Neuronal stem cell (in vitro differentiated cells): ENCODE data around the gene TM7SF2.

Experiments used
- DNase-seq: peaks from one replicate; pipeline ENCODE4 v3.0.0-alpha.2; 2013; ENCODE audit warnings: low spot score
- H2AFZ ChIP-seq: one replicate; pipeline ENCODE4 v1.6.1; 2013; ENCODE audit warnings: mild to moderate bottlenecking, low read length, inconsistent platforms
- H2AK5ac ChIP-seq: 2 replicates; pipeline ENCODE4 v1.6.1; 2013; ENCODE audit warnings: low read depth, mild to moderate bottlenecking, inconsistent platforms, low read length, moderate library complexity, mixed read lengths
- H2BK120ac ChIP-seq: 2 replicates; pipeline ENCODE4 v1.6.1; 2013; ENCODE audit warnings: low read depth, mild to moderate bottlenecking, inconsistent platforms, low read length, moderate library complexity, mixed read lengths
- H2BK12ac ChIP-seq: one replicate; pipeline ENCODE4 v1.6.1; 2013; ENCODE audit warnings: low read length, inconsistent platforms
- H2BK15ac ChIP-seq: 2 replicates; pipeline ENCODE4 v1.6.1; 2013; ENCODE audit warnings: mild to moderate bottlenecking, low read length, inconsistent platforms, mixed read lengths
- H2BK5ac ChIP-seq: one replicate; pipeline ENCODE4 v1.6.1; 2013; ENCODE audit warnings: inconsistent platforms, mild to moderate bottlenecking, low read length, moderate library complexity
- H3K14ac ChIP-seq: one replicate; pipeline ENCODE4 v1.6.1; 2013; ENCODE audit warnings: low read length, inconsistent platforms
- H3K18ac ChIP-seq: 2 replicates; pipeline ENCODE4 v1.6.1; 2013; ENCODE audit warnings: low read length, inconsistent platforms
- H3K23ac ChIP-seq: 2 replicates; pipeline ENCODE4 v1.6.1; 2013; ENCODE audit warnings: low read depth, mild to moderate bottlenecking, mixed read lengths, low read length, inconsistent platforms; ENCODE audit not compliant: poor library complexity
- H3K27ac ChIP-seq: replicated peaks from 3 replicates; pipeline ENCODE4 v1.5.1; 2013; ENCODE audit warnings: low read length, inconsistent platforms
- H3K27me3 ChIP-seq, 3 experiments: 2 replicates each; pipeline ENCODE4 v1.6.1; 2013; ENCODE audit warnings: low read length in 3 of 3, mild to moderate bottlenecking in 2 of 3, inconsistent platforms in 1 of 3, low read depth in 1 of 3, mixed read lengths in 1 of 3, moderate library complexity in 1 of 3; ENCODE audit not compliant: control insufficient read depth in 3 of 3, insufficient read depth in 3 of 3
- H3K36me3 ChIP-seq, 2 donors: replicated peaks in 1 of 2; 2 replicates each; pipeline ENCODE4 v1.6.1; 2013; ENCODE audit warnings: low read length in 2 of 2; ENCODE audit not compliant: control insufficient read depth in 2 of 2, insufficient read depth in 2 of 2
- H3K4ac ChIP-seq: 2 replicates; pipeline ENCODE4 v1.6.1; 2013; ENCODE audit warnings: inconsistent platforms, mild to moderate bottlenecking, low read length, moderate library complexity
- H3K4me1 ChIP-seq, 2 donors: 1 replicate in 1 of 2; 2 replicates in 1 of 2; pipeline ENCODE4 v1.6.1; 2013; ENCODE audit warnings: low read length in 2 of 2, low read depth in 1 of 2; ENCODE audit not compliant: control insufficient read depth in 2 of 2, insufficient read depth in 1 of 2
- H3K4me2 ChIP-seq: one replicate; pipeline ENCODE4 v1.6.1; 2013; ENCODE audit warnings: mild to moderate bottlenecking, low read length, inconsistent platforms; ENCODE audit not compliant: insufficient read depth, poor library complexity, severe bottlenecking
- H3K4me3 ChIP-seq, 2 donors: 2 replicates each; pipeline ENCODE4 v1.5.1; 2013; ENCODE audit warnings: low read length in 2 of 2, mild to moderate bottlenecking in 2 of 2, inconsistent platforms in 1 of 2, moderate library complexity in 1 of 2
- H3K79me1 ChIP-seq: one replicate; pipeline ENCODE4 v1.6.1; 2013; ENCODE audit warnings: low read depth, mild to moderate bottlenecking, inconsistent platforms, low read length, moderate library complexity
- H3K9ac ChIP-seq: one replicate; pipeline ENCODE4 v1.6.1; 2013; ENCODE audit warnings: mild to moderate bottlenecking, low read depth, low read length, inconsistent platforms; ENCODE audit not compliant: poor library complexity
- H3K9me3 ChIP-seq, 2 donors: replicated peaks in 1 of 2; 2 replicates each; pipeline versions ENCODE3 to v1.6.1; 2013; ENCODE audit warnings: low read length in 2 of 2, mild to moderate bottlenecking in 2 of 2, inconsistent platforms in 1 of 2, low read depth in 1 of 2, mixed read lengths in 1 of 2, moderate library complexity in 1 of 2; ENCODE audit not compliant: control insufficient read depth in 2 of 2, insufficient read depth in 1 of 2
- H4K8ac ChIP-seq: one replicate; pipeline ENCODE4 v1.6.1; 2013; ENCODE audit warnings: low read depth, mild to moderate bottlenecking, inconsistent platforms, low read length, moderate library complexity
- H4K91ac ChIP-seq: one replicate; pipeline ENCODE4 v1.6.1; 2013; ENCODE audit warnings: low read length, low read depth, mild to moderate bottlenecking, inconsistent platforms; ENCODE audit not compliant: poor library complexity
- WGBS, 2 donors: extraction: QIAGEN DNeasy Blood & Tissue Kit; methylation state at CpG; one replicate each; pipeline ENCODE4 v1.1.7; 2013; ENCODE audit warnings: missing lambda C conversion rate in 2 of 2, mixed read lengths in 1 of 2; ENCODE audit not compliant: insufficient read length in 2 of 2, insufficient replicate concordance in 1 of 2; ENCODE audit errors: extremely low coverage in 2 of 2; 5-methylcytosine and 5-hydroxymethylcytosine counted together

The TM7SF2 gene

DNA sequence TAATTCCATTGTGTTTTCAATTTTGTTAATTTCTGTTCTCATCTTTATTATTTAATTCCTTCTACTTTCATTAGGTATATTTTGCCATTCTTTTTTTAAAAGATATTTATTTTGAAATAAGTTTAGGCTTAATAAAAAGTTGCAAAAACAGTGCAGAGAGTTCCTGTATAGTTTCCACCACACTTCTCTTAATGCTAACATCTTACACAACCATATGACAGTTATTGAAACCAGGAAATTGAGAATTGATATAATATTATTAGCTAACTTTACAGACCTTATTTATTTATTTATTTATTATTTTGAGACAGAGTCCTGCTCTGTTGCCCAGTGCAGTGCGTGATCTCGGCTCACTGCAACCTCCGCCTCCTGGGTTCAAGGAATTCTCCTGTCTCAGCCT is 44.6 kb downstream of the TM7SF2 start:
- Histone ChIP-seq H3K4ac (no peak overlapping the region), H3K4me2 (no peak overlapping the region), H3K9me3 (no peaks in the 10 kb centered on the region), H3K4me1 (no peaks in the 10 kb centered on the region), H2AK5ac (no peak overlapping the region), H2BK15ac (no peak overlapping the region), H3K36me3 (no peaks in the 10 kb centered on the region), H2BK12ac (no peak overlapping the region), H2BK5ac (no peak overlapping the region), H3K14ac (no peak overlapping the region), H3K4me3 (no peak overlapping the region), H2BK120ac (no peak overlapping the region), H2AFZ (no peak overlapping the region), H3K27ac (no peak overlapping the region), H4K91ac (no peak overlapping the region), H3K9ac (no peak overlapping the region), H3K23ac (no peak overlapping the region), H4K8ac (no peak overlapping the region), H3K27me3 (no peaks in the 10 kb centered on the region), H3K18ac (no peak overlapping the region), H3K79me1 (no peaks in the 10 kb centered on the region)
- no CpG with 5 or more reads among the region's 3 CpGs for WGBS, 2 donors
- DNase-seq: no peak

DNA sequence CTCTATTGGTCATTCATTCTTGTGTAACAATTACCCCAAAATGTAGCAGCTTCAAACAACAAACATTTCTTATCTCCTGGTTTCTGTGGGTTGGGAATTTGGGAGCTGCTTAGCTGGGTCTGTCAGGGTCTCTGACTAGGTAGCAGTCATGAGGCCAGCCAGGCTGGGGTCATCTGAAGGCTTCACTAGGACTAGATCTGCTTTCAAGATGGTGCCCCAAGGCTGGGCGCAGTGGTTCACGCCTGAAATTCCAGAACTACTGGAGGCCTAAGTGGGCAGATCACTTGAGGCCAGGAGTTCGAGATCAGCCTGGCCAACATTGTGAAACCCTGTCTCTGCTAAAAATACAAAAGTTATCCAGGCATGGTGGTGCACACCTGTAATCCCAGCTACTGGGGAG is 45.3 kb downstream of the TM7SF2 start:
- no peak overlapping the region for H2BK120ac ChIP-seq
- no peak overlapping the region for H3K4me2 ChIP-seq
- no peak overlapping the region for H2AK5ac ChIP-seq
- H3K9ac ChIP-seq: no peak overlapping the region
- no peaks in the 10 kb centered on the region for H3K9me3 ChIP-seq
- no peaks in the 10 kb centered on the region for H3K36me3 ChIP-seq
- no peak overlapping the region for H2BK12ac ChIP-seq
- no peaks in the 10 kb centered on the region for H3K79me1 ChIP-seq
- H3K18ac ChIP-seq: no peak overlapping the region
- no peak overlapping the region for H4K8ac ChIP-seq
- no peak overlapping the region for H3K4me3 ChIP-seq
- no peak overlapping the region for H3K14ac ChIP-seq
- H2BK15ac ChIP-seq: no peak overlapping the region
- no peak overlapping the region for H3K27ac ChIP-seq
- H3K23ac ChIP-seq: no peak overlapping the region
- H3K4me1 ChIP-seq: no peaks in the 10 kb centered on the region
- H2BK5ac ChIP-seq: no peak overlapping the region
- WGBS, 2 donors: no CpG with 5 or more reads among the region's 3 CpGs
- no peaks in the 10 kb centered on the region for H3K27me3 ChIP-seq
- no peak overlapping the region for H4K91ac ChIP-seq
- no peak overlapping the region for H3K4ac ChIP-seq
- H2AFZ ChIP-seq: no peak overlapping the region
- DNase-seq: no peak

DNA sequence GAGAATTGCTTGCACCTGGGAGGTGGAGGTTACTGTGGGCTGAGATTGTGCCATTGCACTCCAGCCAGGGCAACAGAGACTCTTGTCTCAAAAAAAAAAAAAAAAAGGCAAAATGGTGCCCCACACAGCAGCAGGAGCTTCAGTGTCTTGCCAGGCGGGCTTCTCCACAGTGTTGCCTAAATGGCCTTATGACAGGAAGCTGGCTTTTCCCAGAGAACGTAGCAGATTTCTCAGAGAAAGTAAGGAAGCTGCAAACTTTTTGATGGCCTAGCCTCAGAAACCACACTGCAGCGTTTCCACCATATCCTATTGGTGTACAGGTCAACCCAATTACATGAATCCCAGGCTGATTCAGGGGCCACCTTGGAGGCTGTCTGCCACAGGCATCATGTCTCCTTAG is 45.7 kb downstream of the TM7SF2 start:
- Histone ChIP-seq H3K18ac (no peak overlapping the region), H4K91ac (no peak overlapping the region), H3K4me3 (no peak overlapping the region), H3K4me2 (no peak overlapping the region), H3K4ac (no peak overlapping the region), H3K4me1 (no peaks in the 10 kb centered on the region), H3K9ac (no peak overlapping the region), H2AK5ac (no peak overlapping the region), H2BK120ac (no peak overlapping the region), H2BK15ac (no peak overlapping the region), H3K23ac (no peak overlapping the region), H3K14ac (no peak overlapping the region), H2AFZ (no peak overlapping the region), H3K27ac (no peak overlapping the region), H3K27me3 (no peaks in the 10 kb centered on the region), H3K36me3 (no peaks in the 10 kb centered on the region), H3K9me3 (no peaks in the 10 kb centered on the region), H2BK5ac (no peak overlapping the region), H4K8ac (no peak overlapping the region), H2BK12ac (no peak overlapping the region), H3K79me1 (no peaks in the 10 kb centered on the region)
- no peak for DNase-seq
- WGBS, 2 donors: no CpG with 5 or more reads among the region's 3 CpGs

DNA sequence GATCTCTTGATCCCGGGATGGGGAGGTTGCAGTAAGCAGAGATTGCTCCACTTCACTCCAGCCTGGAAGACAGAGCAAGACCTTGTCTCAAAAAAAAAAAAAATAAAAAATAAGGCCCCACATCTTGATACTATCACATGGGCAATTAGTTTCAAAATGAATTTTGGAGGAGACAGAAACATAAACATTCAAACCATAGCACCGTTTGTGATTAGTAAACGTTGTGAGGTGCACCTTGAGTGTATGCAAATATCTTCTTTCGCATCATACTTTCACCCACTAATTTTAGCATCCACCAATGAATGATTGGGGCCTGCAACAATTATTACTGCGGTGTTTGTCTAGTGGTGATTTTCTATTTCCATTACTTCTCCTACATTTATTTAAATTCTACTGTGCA is 47.3 kb downstream of the TM7SF2 start:
- Histone ChIP-seq H3K18ac (no peak overlapping the region), H4K8ac (no peak overlapping the region), H2BK120ac (no peak overlapping the region), H3K9ac (no peak overlapping the region), H2AK5ac (no peak overlapping the region), H2BK12ac (no peak overlapping the region), H3K9me3 (no peaks in the 10 kb centered on the region), H2BK15ac (no peak overlapping the region), H4K91ac (no peak overlapping the region), H3K4me2 (no peak overlapping the region), H3K27me3 (no peaks in the 10 kb centered on the region), H3K4ac (no peak overlapping the region), H3K36me3 (no peaks in the 10 kb centered on the region), H2BK5ac (no peak overlapping the region), H3K14ac (no peak overlapping the region), H3K79me1 (no peaks in the 10 kb centered on the region), H3K23ac (no peak overlapping the region), H3K4me3 (no peak overlapping the region), H3K27ac (no peak overlapping the region), H3K4me1 (no peaks in the 10 kb centered on the region), H2AFZ (no peak overlapping the region)
- DNase-seq: no peak
- no CpG with 5 or more reads among the region's 5 CpGs for WGBS, 2 donors
